Measurements from ENCODE around the gene SLC22A2. TPM values are rescaled to one million over a fixed set of nuclear protein-coding genes. Genes with fewer than 3 reads are reported as not detected.

SLC22A2 gene
- total and polyA plus RNA-seq, 2 of the 13 experiments (the other 11 are each of a cell fraction or from before 2014, with no cell fraction given), result not detected

GRCh38 chr6:160300076-160300695 is 41.6 kb upstream of the SLC22A2 start (continued):
- TF ChIP-seq GABPA (IDR thresholded peaks at IDR 0.05; ENCODE audit: low read depth, low read length), result peak; percentile 39; the same call in 1 of the 2 replicates
- peak; percentile 60; the same call in 1 of the 2 replicates for TF ChIP-seq GABPA (CRISPR knock-in tag; IDR thresholded peaks at IDR 0.05; ENCODE audit: low read depth)
- TF ChIP-seq BCL6 (CRISPR knock-in tag; IDR thresholded peaks at IDR 0.05), result 0 out of 2 replicates have a peak, but pooled peaks have one; percentile 14
- peak; percentile 44; the same call in 1 of the 2 replicates for TF ChIP-seq ETV5 (CRISPR knock-in tag; IDR thresholded peaks at IDR 0.05; ENCODE audit: borderline replicate concordance)
- peak; percentile 84; the same call in 1 of the 2 replicates for TF ChIP-seq ZNF274 (CRISPR knock-in tag; IDR thresholded peaks at IDR 0.05)
- no peak for TF ChIP-seq ZNF382 (CRISPR knock-in tag; IDR thresholded peaks at IDR 0.05; ENCODE audit: borderline replicate concordance)
- TF ChIP-seq JUND (CRISPR knock-in tag; IDR thresholded peaks at IDR 0.05), result no peak
- TF ChIP-seq ZMYM3 (CRISPR knock-in tag; IDR thresholded peaks at IDR 0.05), result no peak
- TF ChIP-seq ZFX (CRISPR knock-in tag; IDR thresholded peaks at IDR 0.05; ENCODE audit: low read depth), result no peak
- TF ChIP-seq SAP130 (CRISPR knock-in tag; IDR thresholded peaks at IDR 0.05; ENCODE audit: low read depth), result peak; percentile 24; the same call in 1 of the 2 replicates
- TF ChIP-seq STAG1 (CRISPR knock-in tag; IDR thresholded peaks at IDR 0.05), result peak; percentile 2; the same call in 1 of the 2 replicates
- TF ChIP-seq HNRNPL (IDR thresholded peaks at IDR 0.05; ENCODE audit: low read depth, low read length), result 0 out of 2 replicates have a peak, but pooled peaks have one; percentile 38
- no peak for TF ChIP-seq MED8 (CRISPR knock-in tag; IDR thresholded peaks at IDR 0.05; ENCODE audit: insufficient replicate concordance)
- TF ChIP-seq PITX1 (CRISPR knock-in tag; IDR thresholded peaks at IDR 0.05), result 0 out of 2 replicates have a peak, but pooled peaks have one; percentile 21
- peak; percentile 35; the same call in 1 of the 2 replicates for TF ChIP-seq ARID4A (CRISPR knock-in tag; IDR thresholded peaks at IDR 0.05; ENCODE audit: borderline replicate concordance)
- no peak for TF ChIP-seq PAX8 (CRISPR knock-in tag; IDR thresholded peaks at IDR 0.05; ENCODE audit: borderline replicate concordance)
- TF ChIP-seq TAF1 (CRISPR knock-in tag; IDR thresholded peaks at IDR 0.05), result peak; percentile 38; the same call in 1 of the 2 replicates
- TF ChIP-seq, protein P1, sequence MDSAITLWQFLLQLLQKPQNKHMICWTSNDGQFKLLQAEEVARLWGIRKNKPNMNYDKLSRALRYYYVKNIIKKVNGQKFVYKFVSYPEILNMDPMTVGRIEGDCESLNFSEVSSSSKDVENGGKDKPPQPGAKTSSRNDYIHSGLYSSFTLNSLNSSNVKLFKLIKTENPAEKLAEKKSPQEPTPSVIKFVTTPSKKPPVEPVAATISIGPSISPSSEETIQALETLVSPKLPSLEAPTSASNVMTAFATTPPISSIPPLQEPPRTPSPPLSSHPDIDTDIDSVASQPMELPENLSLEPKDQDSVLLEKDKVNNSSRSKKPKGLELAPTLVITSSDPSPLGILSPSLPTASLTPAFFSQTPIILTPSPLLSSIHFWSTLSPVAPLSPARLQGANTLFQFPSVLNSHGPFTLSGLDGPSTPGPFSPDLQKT (CRISPR knock-in tag; IDR thresholded peaks at IDR 0.05; ENCODE audit: borderline replicate concordance), result no peak

All from HepG2 (cell line).